ENCODE measurements around the gene QSER1. TPM values are rescaled to one million over a fixed set of nuclear protein-coding genes. Genes with fewer than 3 reads are reported as not detected.

The QSER1 gene
- total RNA-seq, 1 donor from 2014 or later: 75.3 TPM

DNA sequence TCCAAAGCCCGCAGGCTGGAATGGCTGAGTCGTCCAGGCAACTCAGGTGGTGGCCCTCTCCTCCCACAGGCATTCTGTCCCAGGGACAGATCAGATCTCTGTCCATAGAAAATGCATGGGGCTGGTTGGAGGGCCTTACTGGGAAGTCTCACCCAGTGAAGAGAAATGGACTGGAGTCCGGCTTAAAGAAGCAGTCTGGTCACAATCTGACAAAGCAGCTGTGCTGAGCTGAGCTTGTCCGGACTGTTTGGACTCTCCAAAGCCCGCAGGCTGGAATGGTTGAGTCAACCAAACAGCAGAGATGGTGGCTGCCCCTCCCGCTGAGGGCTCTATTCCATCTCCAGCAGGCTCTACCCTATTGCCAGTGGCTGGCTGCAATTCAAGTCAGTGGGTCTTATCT is 108.7 kb downstream of the QSER1 start:
- Mint-ChIP-seq H3K4me3 (ENCODE audit: unreplicated experiment) (no peak overlapping the region), H3K9me3 (ENCODE audit: unreplicated experiment) (peaks cover 5% of the 10 kb centered on the region), H3K27me3 (ENCODE audit: unreplicated experiment) (peaks cover 2% of the 10 kb centered on the region), H3K4me1 (ENCODE audit: low read depth, unreplicated experiment) (no peaks in the 10 kb centered on the region), H3K27ac (ENCODE audit: unreplicated experiment) (no peak overlapping the region), H3K36me3 (ENCODE audit: unreplicated experiment) (peaks cover 15% of the 10 kb centered on the region)
- TF ChIP-seq, protein P1, sequence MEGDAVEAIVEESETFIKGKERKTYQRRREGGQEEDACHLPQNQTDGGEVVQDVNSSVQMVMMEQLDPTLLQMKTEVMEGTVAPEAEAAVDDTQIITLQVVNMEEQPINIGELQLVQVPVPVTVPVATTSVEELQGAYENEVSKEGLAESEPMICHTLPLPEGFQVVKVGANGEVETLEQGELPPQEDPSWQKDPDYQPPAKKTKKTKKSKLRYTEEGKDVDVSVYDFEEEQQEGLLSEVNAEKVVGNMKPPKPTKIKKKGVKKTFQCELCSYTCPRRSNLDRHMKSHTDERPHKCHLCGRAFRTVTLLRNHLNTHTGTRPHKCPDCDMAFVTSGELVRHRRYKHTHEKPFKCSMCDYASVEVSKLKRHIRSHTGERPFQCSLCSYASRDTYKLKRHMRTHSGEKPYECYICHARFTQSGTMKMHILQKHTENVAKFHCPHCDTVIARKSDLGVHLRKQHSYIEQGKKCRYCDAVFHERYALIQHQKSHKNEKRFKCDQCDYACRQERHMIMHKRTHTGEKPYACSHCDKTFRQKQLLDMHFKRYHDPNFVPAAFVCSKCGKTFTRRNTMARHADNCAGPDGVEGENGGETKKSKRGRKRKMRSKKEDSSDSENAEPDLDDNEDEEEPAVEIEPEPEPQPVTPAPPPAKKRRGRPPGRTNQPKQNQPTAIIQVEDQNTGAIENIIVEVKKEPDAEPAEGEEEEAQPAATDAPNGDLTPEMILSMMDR (IDR thresholded peaks at IDR 0.05; ENCODE audit: partially characterized antibody, unreplicated experiment): no peak
- DNase-seq: no peak

DNA sequence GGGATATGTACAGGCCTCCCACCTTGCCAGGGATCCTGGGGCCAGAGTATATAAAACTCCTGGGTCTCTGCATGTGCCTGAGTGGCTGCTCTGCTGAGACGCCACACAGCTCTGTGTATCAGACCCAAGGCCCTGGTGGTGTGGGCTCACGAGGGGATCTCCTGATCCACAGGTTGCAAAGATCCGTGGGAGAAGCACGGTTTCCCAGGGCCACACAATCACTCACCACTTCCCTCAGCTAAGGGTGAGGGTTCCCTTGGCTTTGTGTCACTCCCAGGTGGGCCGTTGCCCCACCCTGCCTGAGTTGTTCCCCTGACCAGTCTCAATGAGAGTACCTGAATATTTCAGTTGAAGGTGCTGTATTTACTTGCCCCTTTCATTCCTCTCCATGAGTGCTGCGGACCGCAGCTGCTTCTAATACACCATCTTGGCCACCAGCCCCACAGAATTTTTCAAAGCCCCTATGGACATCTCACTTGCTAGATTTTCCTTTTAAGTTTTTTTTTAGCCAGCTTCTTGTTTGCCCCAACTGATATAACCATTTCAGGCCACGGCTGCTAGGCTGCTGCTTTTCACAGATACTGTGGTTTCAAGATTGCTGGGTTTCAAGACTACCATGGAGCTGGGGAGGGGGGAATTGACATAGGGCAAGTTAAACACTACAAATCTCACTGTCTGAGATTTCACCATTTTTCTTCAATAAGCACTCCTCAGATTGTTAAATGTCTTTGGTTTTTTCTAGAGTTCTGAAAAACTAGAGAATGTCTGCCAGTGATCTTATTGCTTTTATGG is 109.3 kb downstream of the QSER1 start:
- DNase-seq: no peak
- no peak overlapping the region for H3K27ac Mint-ChIP-seq (ENCODE audit: unreplicated experiment)
- peaks cover 2% of the 10 kb centered on the region for H3K27me3 Mint-ChIP-seq (ENCODE audit: unreplicated experiment)
- H3K4me1 Mint-ChIP-seq (ENCODE audit: low read depth, unreplicated experiment): no peaks in the 10 kb centered on the region
- H3K4me3 Mint-ChIP-seq (ENCODE audit: unreplicated experiment): no peak overlapping the region
- peaks cover 5% of the 10 kb centered on the region for H3K9me3 Mint-ChIP-seq (ENCODE audit: unreplicated experiment)
- H3K36me3 Mint-ChIP-seq (ENCODE audit: unreplicated experiment): peaks cover 15% of the 10 kb centered on the region
- TF ChIP-seq, protein P1 (IDR thresholded peaks at IDR 0.05; ENCODE audit: partially characterized antibody, unreplicated experiment): no peak

DNA sequence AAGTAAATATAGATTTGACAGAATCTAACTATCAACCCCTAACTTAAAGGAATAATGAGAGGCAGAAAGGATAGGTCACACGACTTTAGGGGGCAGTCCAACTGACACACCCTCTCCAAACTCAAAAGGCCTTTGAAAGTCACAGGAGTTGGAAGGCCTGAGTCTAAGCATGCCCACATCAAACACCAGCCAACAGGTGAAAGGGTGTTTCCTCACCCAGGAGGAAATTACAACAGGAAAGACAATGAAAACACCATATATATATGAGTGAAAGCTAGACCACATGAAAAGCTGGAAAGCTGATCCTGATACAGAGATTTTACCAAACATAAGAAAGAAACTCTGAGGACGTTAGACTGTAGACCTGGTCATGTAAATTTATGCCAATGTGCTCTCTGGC is 112.6 kb downstream of the QSER1 start:
- H3K36me3 Mint-ChIP-seq (ENCODE audit: unreplicated experiment): no peaks in the 10 kb centered on the region

DNA sequence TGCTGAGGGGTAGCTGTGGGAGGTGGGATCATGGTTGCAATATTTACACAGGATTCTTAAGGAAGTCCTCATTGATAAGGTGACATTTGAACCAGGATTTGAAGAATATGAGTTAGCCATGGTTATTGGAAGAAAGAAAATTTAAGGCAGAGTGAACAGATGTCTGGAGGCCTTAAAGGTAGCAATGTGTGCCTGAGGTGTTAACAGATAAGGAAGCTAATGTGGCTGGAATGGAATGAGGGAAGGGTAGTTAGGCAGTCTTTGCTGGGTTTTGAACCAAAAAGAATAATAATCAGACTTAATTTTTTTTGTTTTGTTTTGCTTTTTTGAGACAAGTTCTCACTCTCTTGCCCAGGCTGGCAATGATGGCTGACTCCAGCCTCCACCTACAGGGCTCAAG is 113.4 kb downstream of the QSER1 start:
- no peaks in the 10 kb centered on the region for H3K4me1 Mint-ChIP-seq (ENCODE audit: low read depth, unreplicated experiment)
- no peaks in the 10 kb centered on the region for H3K27me3 Mint-ChIP-seq (ENCODE audit: unreplicated experiment)
- no peak for DNase-seq
- H3K4me3 Mint-ChIP-seq (ENCODE audit: unreplicated experiment): no peak overlapping the region
- H3K27ac Mint-ChIP-seq (ENCODE audit: unreplicated experiment): no peak overlapping the region
- H3K9me3 Mint-ChIP-seq (ENCODE audit: unreplicated experiment): peaks cover 7% of the 10 kb centered on the region
- TF ChIP-seq, protein P1 (IDR thresholded peaks at IDR 0.05; ENCODE audit: partially characterized antibody, unreplicated experiment): no peak
- H3K36me3 Mint-ChIP-seq (ENCODE audit: unreplicated experiment): no peaks in the 10 kb centered on the region

More for the DNA sequence above, 112.6 kb downstream of the QSER1 start:
- Mint-ChIP-seq H3K4me1 (ENCODE audit: low read depth, unreplicated experiment) (no peaks in the 10 kb centered on the region), H3K27me3 (ENCODE audit: unreplicated experiment) (no peaks in the 10 kb centered on the region), H3K27ac (ENCODE audit: unreplicated experiment) (no peak overlapping the region), H3K9me3 (ENCODE audit: unreplicated experiment) (peaks cover 7% of the 10 kb centered on the region), H3K4me3 (ENCODE audit: unreplicated experiment) (no peak overlapping the region)
- TF ChIP-seq, protein P1 (IDR thresholded peaks at IDR 0.05; ENCODE audit: partially characterized antibody, unreplicated experiment): no peak
- no peak for DNase-seq

DNA sequence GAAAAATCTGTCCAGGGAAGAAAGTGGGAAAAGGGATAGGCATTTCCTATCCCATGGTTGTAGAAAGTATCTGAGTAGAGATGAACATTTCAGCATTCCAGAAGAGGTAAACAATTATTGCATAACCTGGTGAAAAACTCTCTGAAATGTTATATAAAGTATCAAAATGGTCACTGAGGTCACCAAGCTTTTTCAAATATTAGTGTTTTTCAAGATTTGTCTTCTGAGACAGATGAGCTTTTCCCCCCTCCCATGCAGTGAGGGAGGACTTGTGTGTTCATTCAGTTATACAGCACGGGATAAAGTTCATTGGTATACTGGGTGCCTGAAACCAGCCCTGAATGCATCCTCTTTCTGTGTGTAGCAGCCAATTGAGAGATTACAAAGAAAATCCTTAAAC is 121.1 kb downstream of the QSER1 start:
- Mint-ChIP-seq H3K36me3 (ENCODE audit: unreplicated experiment) (no peaks in the 10 kb centered on the region), H3K27me3 (ENCODE audit: unreplicated experiment) (peaks cover 6% of the 10 kb centered on the region), H3K9me3 (ENCODE audit: unreplicated experiment) (peaks cover 13% of the 10 kb centered on the region), H3K4me3 (ENCODE audit: unreplicated experiment) (no peak overlapping the region), H3K27ac (ENCODE audit: unreplicated experiment) (no peak overlapping the region), H3K4me1 (ENCODE audit: low read depth, unreplicated experiment) (peaks cover 9% of the 10 kb centered on the region)
- no peak for DNase-seq
- TF ChIP-seq, protein P1 (IDR thresholded peaks at IDR 0.05; ENCODE audit: partially characterized antibody, unreplicated experiment): no peak
